A549 treated with CORT108297 at 1 μM for 4 hours (cell line): Measurements from ENCODE around the gene TENT5C. TPM values are rescaled to one million over a fixed set of nuclear protein-coding genes. Genes with fewer than 3 reads are reported as not detected.

Experiments
- total RNA-seq: library from RNA; stranded (reverse); fragments of 200-300 nt; extraction: Qiagen RNA extraction; gene quantifications from 5 replicates; pipeline ENCODE4 v1.2.3, GENCODE V29; 2022

TENT5C gene
- total RNA-seq = 0.05 to 0.13 TPM (median 0.07 TPM) in 5 replicates

DNA sequence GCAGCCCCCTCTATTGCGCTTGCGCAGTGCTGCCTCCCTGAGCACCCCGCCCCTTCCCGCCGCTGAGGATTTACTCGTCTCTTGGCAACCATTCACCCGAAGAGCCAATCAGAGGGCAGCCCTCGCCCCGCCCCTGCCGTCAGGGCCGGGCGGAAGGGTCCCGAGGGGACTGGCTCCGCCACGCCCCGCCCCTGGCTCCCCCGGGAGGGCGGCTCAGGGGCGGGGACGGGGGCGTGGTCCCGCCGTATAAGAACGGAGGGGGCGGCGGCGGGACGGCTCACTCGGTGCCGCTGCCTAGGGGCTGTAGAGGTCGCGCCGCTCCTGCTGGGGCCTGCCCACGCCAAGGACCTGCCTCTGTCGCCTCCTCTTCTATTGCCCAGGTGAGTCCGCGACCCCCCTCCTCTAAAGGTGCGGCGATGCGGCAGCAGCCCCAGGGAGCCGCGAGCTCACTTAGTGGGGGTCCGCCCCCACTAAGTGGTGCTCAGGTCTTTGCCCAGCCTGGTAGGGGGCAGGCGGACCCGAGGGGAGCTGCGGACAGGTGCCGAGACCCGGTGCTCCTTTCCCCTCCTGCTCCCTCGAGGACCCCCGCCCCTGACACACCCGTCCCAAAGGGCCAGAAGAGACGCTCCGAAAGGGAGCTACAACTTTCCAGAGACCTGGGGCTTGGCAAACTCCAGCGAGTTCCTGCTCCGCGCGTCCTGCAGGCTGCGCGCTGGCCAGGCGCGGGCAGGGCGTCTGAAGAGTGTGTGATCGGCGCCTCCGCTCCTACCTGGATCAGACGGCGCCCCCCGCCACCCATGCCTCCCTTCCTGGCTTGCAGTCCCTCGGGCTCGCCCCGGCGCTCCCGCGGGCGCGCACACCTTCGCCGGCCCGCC, at the start of gene TENT5C:
Gene TENT5C (plus strand): TSS at position 275 of the 875 bp plus-strand sequence. CDS start 16,821 bp downstream, outside the sequence.

Other genes starting within 250 kb of the TENT5C start
- gene MAN1A2, start 238.6 kb upstream of the TENT5C start, total RNA-seq = 5.0 to 7.6 TPM (median 7.1 TPM) in 5 replicates